Islet precursor cell (in vitro differentiated cells): Measurements from ENCODE around the gene MGAT3.

Experiments
- DNase-seq: peaks from one replicate; pipeline ENCODE4 v3.0.0-alpha.2; 2018

Gene MGAT3

DNA sequence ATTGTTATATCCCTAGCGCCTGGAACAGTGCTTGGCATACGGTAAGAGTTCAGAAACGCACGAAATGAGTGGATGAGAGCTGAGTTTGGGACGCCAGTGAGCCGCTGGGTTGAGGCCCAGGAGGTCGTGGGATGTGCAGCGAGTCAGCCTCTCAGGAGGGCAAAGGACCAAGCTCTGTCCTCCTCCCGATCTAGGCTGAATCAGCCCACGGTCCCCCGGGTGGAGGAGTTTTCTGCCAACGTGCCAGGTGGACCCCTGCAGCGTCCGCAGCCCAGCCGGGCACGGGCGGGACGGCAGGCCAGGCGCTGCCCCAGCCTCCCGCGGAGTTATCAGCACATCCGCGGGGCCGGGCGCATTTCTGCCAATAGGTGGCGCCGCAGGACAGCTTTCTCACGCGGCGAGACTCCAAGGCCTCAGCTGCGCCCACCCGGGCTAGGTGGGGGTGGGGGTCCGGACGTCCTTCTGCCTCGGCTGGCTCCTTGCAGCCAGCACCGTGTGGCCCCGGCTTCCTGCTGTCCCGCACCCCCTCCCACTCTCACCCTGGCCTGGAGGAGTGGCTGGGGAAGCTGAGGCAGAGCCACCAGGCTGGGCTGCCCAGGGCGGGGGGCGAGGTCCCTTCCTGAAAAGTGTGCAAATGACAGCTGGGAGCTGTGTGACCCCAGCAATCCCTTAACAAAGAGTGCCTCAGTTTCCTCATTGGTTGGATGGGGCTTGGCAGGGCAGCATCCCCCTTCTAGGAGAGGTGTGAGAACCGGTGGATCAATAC lies 78.0 kb downstream of the MGAT3 start:
- DNase-seq: peak; percentile 92

DNA sequence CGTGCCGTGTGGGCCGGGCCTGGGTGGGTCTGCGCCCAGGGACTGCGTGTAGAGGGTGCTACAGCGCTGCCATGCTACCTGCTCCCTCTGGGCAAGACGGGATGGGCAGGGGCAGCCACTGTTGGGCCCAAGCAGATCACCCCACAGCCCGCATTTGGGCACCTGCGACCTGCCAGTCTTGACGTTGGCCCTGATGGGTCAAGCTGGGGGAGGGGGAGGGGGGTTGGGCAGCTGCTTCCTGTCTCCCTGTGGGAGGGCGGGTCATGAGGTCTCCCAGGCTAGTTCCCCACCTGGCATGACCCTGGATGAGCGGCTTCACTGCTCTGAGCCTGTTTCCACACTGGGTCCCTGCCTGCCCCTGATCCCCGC lies 78.5 kb downstream of the MGAT3 start:
- no peak for DNase-seq

- no peak for DNase-seq
These were observed 79.1 kb downstream of the MGAT3 start for GRCh38 chr22:39535831-39536449.

- DNase-seq: no peak
These were observed 79.9 kb downstream of the MGAT3 start for GRCh38 chr22:39536711-39537110.

DNA sequence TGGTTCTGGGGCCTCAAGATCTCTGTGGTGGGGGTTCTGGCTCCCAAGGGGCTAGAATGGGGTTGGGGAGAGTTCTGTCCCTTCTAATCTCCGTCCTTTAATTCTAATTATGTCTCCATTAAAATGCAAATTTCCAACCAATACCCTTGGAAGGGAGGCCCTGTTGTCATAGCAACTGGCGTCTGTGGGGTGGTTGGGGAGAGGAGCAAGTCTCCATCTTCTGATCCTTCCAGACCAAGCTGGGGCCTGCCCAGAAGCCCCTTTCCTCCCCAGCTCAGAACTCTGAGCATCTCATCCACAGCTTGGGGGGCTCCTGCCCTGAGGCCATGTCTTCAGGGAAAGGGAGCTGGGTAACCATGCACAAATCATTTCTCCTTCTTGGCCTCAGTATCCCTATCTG lies 81.2 kb downstream of the MGAT3 start:
- no peak for DNase-seq
